Fibroblast of lung (primary cell): ENCODE data around the gene IL1RN.

ENCODE experiments used
- CTCF ChIP-seq, 2 donors: IDR thresholded peaks in 1 of 2; conservative IDR thresholded peaks in 1 of 2; 1 replicate in 1 of 2; 2 replicates in 1 of 2; pipeline ENCODE4 v1.5.1; 2011 to 2012; ENCODE audit warnings: low read length in 2 of 2, control low read depth in 1 of 2, inconsistent platforms in 1 of 2, low read depth in 1 of 2, mild to moderate bottlenecking in 1 of 2
- EZH2 ChIP-seq: IDR thresholded peaks from 2 replicates; pipeline ENCODE4 v1.5.1; 2012; ENCODE audit warnings: low read length, control low read depth, mild to moderate bottlenecking; ENCODE audit errors: missing control alignments

GRCh38 chr2:113098041-113098440 is 29.4 kb upstream of the IL1RN start:
- TF ChIP-seq EZH2 (no peak), CTCF (conservative IDR thresholded peaks at IDR 0.05 in 1 of 2, IDR thresholded peaks at IDR 0.05 in 1 of 2; ENCODE audit: low read depth in 1 of 2, low read length in 2 of 2) (no peak)
